ENCODE data around the gene NUP37. TPM values are rescaled to one million over a fixed set of nuclear protein-coding genes. Genes with fewer than 3 reads are reported as not detected.

NUP37 gene
- total and polyA plus RNA-seq, 9 of the 15 experiments (the other 6 are each of a cell fraction or from before 2014, with no cell fraction given) = 72.2 to 429 (median 170) TPM

DNA sequence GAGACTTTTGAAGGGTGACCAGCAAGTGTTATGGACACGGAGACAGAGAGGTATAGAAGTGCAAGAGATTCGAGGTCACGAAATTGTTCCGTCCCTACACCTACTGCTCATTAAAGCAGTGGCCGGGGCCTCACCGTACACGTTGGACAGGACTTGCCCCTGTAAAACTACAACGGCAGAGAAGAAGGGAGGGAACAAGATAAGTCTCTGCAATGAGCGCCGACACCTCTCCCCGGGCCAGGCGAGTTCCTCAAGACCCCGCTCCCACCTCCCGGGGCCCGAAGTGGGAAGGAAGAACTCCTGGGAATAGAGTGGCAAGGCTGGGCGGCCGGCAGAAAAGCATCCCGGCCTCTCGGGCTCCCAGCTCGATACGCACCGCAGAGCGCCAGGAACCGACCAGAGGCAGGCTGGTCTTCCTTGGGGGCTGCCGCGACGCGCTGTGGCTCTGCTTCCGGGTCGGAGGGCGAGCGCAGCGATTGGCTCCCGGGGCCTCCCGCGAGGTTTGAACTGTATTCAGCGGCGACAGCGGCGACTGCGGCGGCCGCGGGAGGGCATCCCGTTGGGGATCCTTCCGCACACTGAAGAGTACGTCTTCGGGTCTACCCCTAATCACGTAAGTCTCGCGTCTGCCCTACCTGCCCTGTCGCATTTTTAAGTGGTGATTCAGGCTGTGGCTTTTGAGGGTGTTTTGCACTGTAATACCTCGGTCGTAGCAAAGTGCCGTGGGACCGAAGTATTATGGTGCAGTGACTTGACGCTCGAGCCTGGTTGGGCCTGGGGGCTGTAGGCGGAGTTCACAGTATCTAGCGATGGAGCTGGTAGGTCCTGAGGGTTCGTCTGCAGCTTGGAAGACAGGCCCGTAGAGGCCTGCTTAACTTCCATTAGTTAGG is at the start of gene NUP37, which contains the start of gene PARPBP (continued):
- TF ChIP-seq, protein P1, sequence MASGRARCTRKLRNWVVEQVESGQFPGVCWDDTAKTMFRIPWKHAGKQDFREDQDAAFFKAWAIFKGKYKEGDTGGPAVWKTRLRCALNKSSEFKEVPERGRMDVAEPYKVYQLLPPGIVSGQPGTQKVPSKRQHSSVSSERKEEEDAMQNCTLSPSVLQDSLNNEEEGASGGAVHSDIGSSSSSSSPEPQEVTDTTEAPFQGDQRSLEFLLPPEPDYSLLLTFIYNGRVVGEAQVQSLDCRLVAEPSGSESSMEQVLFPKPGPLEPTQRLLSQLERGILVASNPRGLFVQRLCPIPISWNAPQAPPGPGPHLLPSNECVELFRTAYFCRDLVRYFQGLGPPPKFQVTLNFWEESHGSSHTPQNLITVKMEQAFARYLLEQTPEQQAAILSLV (tag; IDR thresholded peaks at IDR 0.05) = no peak
- TF ChIP-seq, protein P2, sequence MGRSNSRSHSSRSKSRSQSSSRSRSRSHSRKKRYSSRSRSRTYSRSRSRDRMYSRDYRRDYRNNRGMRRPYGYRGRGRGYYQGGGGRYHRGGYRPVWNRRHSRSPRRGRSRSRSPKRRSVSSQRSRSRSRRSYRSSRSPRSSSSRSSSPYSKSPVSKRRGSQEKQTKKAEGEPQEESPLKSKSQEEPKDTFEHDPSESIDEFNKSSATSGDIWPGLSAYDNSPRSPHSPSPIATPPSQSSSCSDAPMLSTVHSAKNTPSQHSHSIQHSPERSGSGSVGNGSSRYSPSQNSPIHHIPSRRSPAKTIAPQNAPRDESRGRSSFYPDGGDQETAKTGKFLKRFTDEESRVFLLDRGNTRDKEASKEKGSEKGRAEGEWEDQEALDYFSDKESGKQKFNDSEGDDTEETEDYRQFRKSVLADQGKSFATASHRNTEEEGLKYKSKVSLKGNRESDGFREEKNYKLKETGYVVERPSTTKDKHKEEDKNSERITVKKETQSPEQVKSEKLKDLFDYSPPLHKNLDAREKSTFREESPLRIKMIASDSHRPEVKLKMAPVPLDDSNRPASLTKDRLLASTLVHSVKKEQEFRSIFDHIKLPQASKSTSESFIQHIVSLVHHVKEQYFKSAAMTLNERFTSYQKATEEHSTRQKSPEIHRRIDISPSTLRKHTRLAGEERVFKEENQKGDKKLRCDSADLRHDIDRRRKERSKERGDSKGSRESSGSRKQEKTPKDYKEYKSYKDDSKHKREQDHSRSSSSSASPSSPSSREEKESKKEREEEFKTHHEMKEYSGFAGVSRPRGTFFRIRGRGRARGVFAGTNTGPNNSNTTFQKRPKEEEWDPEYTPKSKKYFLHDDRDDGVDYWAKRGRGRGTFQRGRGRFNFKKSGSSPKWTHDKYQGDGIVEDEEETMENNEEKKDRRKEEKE (IDR thresholded peaks at IDR 0.05; ENCODE audit: borderline replicate concordance in 1 of 2, control insufficient read depth in 1 of 2, low read depth in 2 of 2, low read length in 1 of 2) = no peak
- TF ChIP-seq CBFA2T2 (conservative IDR thresholded peaks at IDR 0.05) (no peak), SNRNP70 (optimal IDR thresholded peaks at IDR 0.05; ENCODE audit: low read depth, low read length) (no peak), ZFPM2 (CRISPR knock-in tag; IDR thresholded peaks at IDR 0.05) (no peak), SMAD2 (IDR thresholded peaks at IDR 0.05; ENCODE audit: low read depth, low read length) (no peak), HIVEP1 (CRISPR knock-in tag; IDR thresholded peaks at IDR 0.05) (no peak), FOXK2 (conservative IDR thresholded peaks at IDR 0.05 in 1 of 2, IDR thresholded peaks at IDR 0.05 in 1 of 2; ENCODE audit: low read depth in 2 of 2) (peak in 1 of 2 experiments; percentile 51; a peak in 1 of 4 replicates)
- TF ChIP-seq, protein P3, sequence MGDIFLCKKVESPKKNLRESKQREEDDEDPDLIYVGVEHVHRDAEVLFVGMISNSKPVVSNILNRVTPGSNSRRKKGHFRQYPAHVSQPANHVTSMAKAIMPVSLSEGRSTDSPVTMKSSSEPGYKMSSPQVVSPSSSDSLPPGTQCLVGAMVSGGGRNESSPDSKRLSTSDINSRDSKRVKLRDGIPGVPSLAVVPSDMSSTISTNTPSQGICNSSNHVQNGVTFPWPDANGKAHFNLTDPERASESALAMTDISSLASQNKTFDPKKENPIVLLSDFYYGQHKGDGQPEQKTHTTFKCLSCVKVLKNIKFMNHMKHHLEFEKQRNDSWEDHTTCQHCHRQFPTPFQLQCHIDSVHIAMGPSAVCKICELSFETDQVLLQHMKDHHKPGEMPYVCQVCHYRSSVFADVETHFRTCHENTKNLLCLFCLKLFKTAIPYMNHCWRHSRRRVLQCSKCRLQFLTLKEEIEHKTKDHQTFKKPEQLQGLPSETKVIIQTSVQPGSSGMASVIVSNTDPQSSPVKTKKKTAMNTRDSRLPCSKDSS (IDR thresholded peaks at IDR 0.05; ENCODE audit: low read depth, partially characterized antibody) = no peak
- TF ChIP-seq, protein P4, sequence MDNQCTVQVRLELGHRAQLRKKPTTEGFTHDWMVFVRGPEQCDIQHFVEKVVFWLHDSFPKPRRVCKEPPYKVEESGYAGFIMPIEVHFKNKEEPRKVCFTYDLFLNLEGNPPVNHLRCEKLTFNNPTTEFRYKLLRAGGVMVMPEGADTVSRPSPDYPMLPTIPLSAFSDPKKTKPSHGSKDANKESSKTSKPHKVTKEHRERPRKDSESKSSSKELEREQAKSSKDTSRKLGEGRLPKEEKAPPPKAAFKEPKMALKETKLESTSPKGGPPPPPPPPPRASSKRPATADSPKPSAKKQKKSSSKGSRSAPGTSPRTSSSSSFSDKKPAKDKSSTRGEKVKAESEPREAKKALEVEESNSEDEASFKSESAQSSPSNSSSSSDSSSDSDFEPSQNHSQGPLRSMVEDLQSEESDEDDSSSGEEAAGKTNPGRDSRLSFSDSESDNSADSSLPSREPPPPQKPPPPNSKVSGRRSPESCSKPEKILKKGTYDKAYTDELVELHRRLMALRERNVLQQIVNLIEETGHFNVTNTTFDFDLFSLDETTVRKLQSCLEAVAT (IDR thresholded peaks at IDR 0.05) = no peak
- TF ChIP-seq, protein P5, sequence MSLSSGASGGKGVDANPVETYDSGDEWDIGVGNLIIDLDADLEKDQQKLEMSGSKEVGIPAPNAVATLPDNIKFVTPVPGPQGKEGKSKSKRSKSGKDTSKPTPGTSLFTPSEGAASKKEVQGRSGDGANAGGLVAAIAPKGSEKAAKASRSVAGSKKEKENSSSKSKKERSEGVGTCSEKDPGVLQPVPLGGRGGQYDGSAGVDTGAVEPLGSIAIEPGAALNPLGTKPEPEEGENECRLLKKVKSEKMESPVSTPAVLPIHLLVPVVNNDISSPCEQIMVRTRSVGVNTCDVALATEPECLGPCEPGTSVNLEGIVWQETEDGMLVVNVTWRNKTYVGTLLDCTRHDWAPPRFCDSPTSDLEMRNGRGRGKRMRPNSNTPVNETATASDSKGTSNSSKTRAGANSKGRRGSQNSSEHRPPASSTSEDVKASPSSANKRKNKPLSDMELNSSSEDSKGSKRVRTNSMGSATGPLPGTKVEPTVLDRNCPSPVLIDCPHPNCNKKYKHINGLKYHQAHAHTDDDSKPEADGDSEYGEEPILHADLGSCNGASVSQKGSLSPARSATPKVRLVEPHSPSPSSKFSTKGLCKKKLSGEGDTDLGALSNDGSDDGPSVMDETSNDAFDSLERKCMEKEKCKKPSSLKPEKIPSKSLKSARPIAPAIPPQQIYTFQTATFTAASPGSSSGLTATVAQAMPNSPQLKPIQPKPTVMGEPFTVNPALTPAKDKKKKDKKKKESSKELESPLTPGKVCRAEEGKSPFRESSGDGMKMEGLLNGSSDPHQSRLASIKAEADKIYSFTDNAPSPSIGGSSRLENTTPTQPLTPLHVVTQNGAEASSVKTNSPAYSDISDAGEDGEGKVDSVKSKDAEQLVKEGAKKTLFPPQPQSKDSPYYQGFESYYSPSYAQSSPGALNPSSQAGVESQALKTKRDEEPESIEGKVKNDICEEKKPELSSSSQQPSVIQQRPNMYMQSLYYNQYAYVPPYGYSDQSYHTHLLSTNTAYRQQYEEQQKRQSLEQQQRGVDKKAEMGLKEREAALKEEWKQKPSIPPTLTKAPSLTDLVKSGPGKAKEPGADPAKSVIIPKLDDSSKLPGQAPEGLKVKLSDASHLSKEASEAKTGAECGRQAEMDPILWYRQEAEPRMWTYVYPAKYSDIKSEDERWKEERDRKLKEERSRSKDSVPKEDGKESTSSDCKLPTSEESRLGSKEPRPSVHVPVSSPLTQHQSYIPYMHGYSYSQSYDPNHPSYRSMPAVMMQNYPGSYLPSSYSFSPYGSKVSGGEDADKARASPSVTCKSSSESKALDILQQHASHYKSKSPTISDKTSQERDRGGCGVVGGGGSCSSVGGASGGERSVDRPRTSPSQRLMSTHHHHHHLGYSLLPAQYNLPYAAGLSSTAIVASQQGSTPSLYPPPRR (CRISPR knock-in tag; IDR thresholded peaks at IDR 0.05; ENCODE audit: borderline replicate concordance) = no peak
